ENCODE data around the gene NRXN3. TPM values are rescaled to one million over a fixed set of nuclear protein-coding genes. Genes with fewer than 3 reads are reported as not detected.

Gene NRXN3
- polyA plus RNA-seq, 1 experiment = 1.1 TPM

DNA sequence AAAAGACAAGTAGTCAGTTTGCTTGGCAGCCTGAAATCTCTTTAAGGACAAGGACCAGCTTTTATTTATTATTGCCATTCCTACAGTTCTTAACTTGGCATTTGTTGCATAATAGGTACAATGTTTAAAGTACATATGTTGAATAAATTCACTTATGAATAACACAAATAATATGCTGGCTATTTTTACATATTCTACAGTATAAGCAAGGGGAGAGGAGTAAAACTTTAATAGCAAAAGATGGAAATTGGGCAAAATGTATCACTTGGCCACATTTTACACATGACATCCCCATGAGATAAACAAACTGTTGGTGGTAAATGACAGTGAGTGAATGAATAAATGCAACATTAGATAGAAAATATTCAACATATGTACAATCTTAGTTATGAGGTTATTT lies 1708.1 kb downstream of the NRXN3 start:
- TF ChIP-seq, protein P1, sequence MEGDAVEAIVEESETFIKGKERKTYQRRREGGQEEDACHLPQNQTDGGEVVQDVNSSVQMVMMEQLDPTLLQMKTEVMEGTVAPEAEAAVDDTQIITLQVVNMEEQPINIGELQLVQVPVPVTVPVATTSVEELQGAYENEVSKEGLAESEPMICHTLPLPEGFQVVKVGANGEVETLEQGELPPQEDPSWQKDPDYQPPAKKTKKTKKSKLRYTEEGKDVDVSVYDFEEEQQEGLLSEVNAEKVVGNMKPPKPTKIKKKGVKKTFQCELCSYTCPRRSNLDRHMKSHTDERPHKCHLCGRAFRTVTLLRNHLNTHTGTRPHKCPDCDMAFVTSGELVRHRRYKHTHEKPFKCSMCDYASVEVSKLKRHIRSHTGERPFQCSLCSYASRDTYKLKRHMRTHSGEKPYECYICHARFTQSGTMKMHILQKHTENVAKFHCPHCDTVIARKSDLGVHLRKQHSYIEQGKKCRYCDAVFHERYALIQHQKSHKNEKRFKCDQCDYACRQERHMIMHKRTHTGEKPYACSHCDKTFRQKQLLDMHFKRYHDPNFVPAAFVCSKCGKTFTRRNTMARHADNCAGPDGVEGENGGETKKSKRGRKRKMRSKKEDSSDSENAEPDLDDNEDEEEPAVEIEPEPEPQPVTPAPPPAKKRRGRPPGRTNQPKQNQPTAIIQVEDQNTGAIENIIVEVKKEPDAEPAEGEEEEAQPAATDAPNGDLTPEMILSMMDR (IDR thresholded peaks at IDR 0.05; ENCODE audit: low read depth, low read length) = no peak
- H3K27me3 ChIP-seq (ENCODE audit: control insufficient read depth, insufficient read depth, low read length) = no peaks in the 10 kb centered on the region
- CTCF ChIA-PET = no interaction called here
- DNase-seq (ENCODE audit: low read depth, low spot score) = no peak
- POLR2A ChIA-PET = no interaction called here
- no peak overlapping the region for H3K27ac ChIP-seq (ENCODE audit: low read depth, low read length)
- H3K9me3 ChIP-seq (ENCODE audit: control insufficient read depth, insufficient read depth, low read length) = no peaks in the 10 kb centered on the region
- H3K4me3 ChIP-seq (ENCODE audit: low read depth, low read length) = no peak overlapping the region

- Histone ChIP-seq H3K4me3 (ENCODE audit: low read depth, low read length) (no peak overlapping the region), H3K9me3 (ENCODE audit: control insufficient read depth, insufficient read depth, low read length) (no peaks in the 10 kb centered on the region), H3K27me3 (ENCODE audit: control insufficient read depth, insufficient read depth, low read length) (no peaks in the 10 kb centered on the region), H3K27ac (ENCODE audit: low read depth, low read length) (no peak overlapping the region)
- DNase-seq (ENCODE audit: low read depth, low spot score) = no peak
- TF ChIP-seq, protein P1 (IDR thresholded peaks at IDR 0.05; ENCODE audit: low read depth, low read length) = no peak
- CTCF ChIA-PET = no interaction called here
- POLR2A ChIA-PET = no interaction called here
These were observed 1708.6 kb downstream of the NRXN3 start for GRCh38 chr14:79878785-79879184.

- TF ChIP-seq, protein P1 (IDR thresholded peaks at IDR 0.05; ENCODE audit: low read depth, low read length) = no peak
- POLR2A ChIA-PET = no interaction called here
- DNase-seq (ENCODE audit: low read depth, low spot score) = no peak
These were observed 1711.1 kb downstream of the NRXN3 start for GRCh38 chr14:79881299-79881698.

DNA sequence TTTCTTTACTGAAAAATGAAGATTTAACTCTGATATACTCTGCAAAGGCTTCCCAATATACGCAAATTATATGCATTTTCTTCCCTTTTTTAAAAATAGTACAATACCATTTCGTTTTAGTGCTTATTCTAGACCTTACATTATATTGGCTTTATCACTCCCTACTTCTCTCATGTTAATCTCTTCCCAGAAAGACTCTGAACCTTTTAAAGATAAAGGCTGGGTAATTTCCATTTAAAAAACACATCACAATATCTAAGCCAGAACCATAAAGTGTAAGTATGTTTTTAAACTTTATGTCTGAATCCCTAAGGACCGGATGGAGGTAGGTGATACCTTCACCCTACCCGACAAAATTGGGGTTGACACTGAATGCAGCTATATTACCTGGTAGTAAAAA lies 1720.4 kb downstream of the NRXN3 start:
- Histone ChIP-seq H3K27ac (ENCODE audit: low read depth, low read length) (no peak overlapping the region), H3K27me3 (ENCODE audit: control insufficient read depth, insufficient read depth, low read length) (no peaks in the 10 kb centered on the region), H3K9me3 (ENCODE audit: control insufficient read depth, insufficient read depth, low read length) (no peaks in the 10 kb centered on the region), H3K4me3 (ENCODE audit: low read depth, low read length) (no peak overlapping the region)
- TF ChIP-seq, protein P1 (IDR thresholded peaks at IDR 0.05; ENCODE audit: low read depth, low read length) = no peak
- DNase-seq (ENCODE audit: low read depth, low spot score) = no peak
- ChIA-PET CTCF (no interaction called here), POLR2A (no interaction called here)

More at GRCh38 chr14:79881299-79881698, 1711.1 kb downstream of the NRXN3 start:
- Histone ChIP-seq H3K4me3 (ENCODE audit: low read depth, low read length) (no peak overlapping the region), H3K27ac (ENCODE audit: low read depth, low read length) (no peak overlapping the region), H3K27me3 (ENCODE audit: control insufficient read depth, insufficient read depth, low read length) (no peaks in the 10 kb centered on the region), H3K9me3 (ENCODE audit: control insufficient read depth, insufficient read depth, low read length) (no peaks in the 10 kb centered on the region)
- CTCF ChIA-PET = no interaction called here

DNA sequence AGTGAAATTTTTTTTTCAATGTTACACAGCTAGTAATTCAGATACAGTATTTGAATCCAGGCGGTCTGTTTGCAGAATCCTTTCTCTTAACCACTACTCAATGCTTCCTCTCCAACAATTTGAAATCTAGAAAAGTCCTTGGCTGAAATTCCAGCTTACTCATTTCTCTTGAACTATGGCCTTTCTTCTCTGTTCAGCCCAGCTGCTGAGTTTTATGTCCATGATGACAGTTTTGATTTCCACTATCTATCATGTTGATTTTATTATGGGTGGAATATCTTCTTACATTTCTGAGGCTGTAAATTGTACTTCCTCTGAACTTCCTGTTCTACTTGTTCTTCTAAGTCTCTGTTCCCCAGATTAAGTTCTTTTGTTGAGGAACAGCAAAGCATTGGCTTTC lies 1725.8 kb downstream of the NRXN3 start:
- no peak overlapping the region for H3K4me3 ChIP-seq (ENCODE audit: low read depth, low read length)
- no peak for DNase-seq (ENCODE audit: low read depth, low spot score)
- TF ChIP-seq, protein P1 (IDR thresholded peaks at IDR 0.05; ENCODE audit: low read depth, low read length) = no peak
- ChIA-PET POLR2A (no interaction called here), CTCF (no interaction called here)
- peaks cover 2% of the 10 kb centered on the region; the same call in 1 of the 2 replicates for H3K9me3 ChIP-seq (ENCODE audit: control insufficient read depth, insufficient read depth, low read length)
- no peaks in the 10 kb centered on the region for H3K27me3 ChIP-seq (ENCODE audit: control insufficient read depth, insufficient read depth, low read length)
- no peak overlapping the region for H3K27ac ChIP-seq (ENCODE audit: low read depth, low read length)

Data from AG04450 (cell line).